PFSK-1 (cell line): ENCODE results near the gene TNFRSF11A.

Experiments
- FOXP2 ChIP-seq: optimal IDR thresholded peaks from 2 replicates; pipeline ENCODE3; 2011; ENCODE audit warnings: borderline replicate concordance, control low read depth, inconsistent platforms; ENCODE audit not compliant: insufficient read depth; ENCODE audit errors: extremely low read length, extremely low read depth
- POLR2AphosphoS5 ChIP-seq: IDR thresholded peaks from 2 replicates; pipeline ENCODE4 v1.6.1; 2012; ENCODE audit warnings: low read depth, mild to moderate bottlenecking, control low read depth, low read length, moderate library complexity
- REST ChIP-seq, 2 experiments: IDR thresholded peaks; 2 replicates each; pipeline versions ENCODE4 v1.6.1 to v1.8.0; 2011 to 2012; ENCODE audit warnings: low read depth in 2 of 2, low read length in 2 of 2, control low read depth in 1 of 2, inconsistent platforms in 1 of 2, mild to moderate bottlenecking in 1 of 2, moderate library complexity in 1 of 2; ENCODE audit not compliant: insufficient read depth in 1 of 2
- SIN3A ChIP-seq: IDR thresholded peaks from 2 replicates; pipeline ENCODE4 v1.6.1; 2012; ENCODE audit warnings: mild to moderate bottlenecking, low read length, moderate library complexity, borderline replicate concordance; ENCODE audit not compliant: insufficient read depth
- TAF1 ChIP-seq: IDR thresholded peaks from 2 replicates; pipeline ENCODE4 v1.6.1; 2012; ENCODE audit warnings: low read length, control low read depth, borderline replicate concordance; ENCODE audit not compliant: insufficient read depth

The TNFRSF11A gene

GRCh38 chr18:62325806-62326645 lies 916 bp downstream of the TNFRSF11A start:
- TF ChIP-seq REST (IDR thresholded peaks at IDR 0.05; ENCODE audit: insufficient read depth in 1 of 2, low read depth in 2 of 2, low read length in 2 of 2) = no peak
- TF ChIP-seq TAF1 = no peak
- TF ChIP-seq SIN3A = no peak
- no peak for TF ChIP-seq FOXP2
- no peak for TF ChIP-seq POLR2AphosphoS5

- TF ChIP-seq FOXP2 (no peak), REST (IDR thresholded peaks at IDR 0.05; ENCODE audit: insufficient read depth in 1 of 2, low read depth in 2 of 2, low read length in 2 of 2) (no peak), POLR2AphosphoS5 (no peak), TAF1 (no peak), SIN3A (no peak)
These were observed 1.7 kb downstream of the TNFRSF11A start for GRCh38 chr18:62326646-62327348.

- TF ChIP-seq POLR2AphosphoS5 (no peak), TAF1 (no peak), FOXP2 (no peak), SIN3A (no peak), REST (IDR thresholded peaks at IDR 0.05; ENCODE audit: insufficient read depth in 1 of 2, low read depth in 2 of 2, low read length in 2 of 2) (no peak)
These were observed 2.9 kb downstream of the TNFRSF11A start for GRCh38 chr18:62327977-62328376.

- TF ChIP-seq SIN3A (no peak), POLR2AphosphoS5 (no peak), FOXP2 (no peak), TAF1 (no peak), REST (IDR thresholded peaks at IDR 0.05; ENCODE audit: insufficient read depth in 1 of 2, low read depth in 2 of 2, low read length in 2 of 2) (no peak)
These were observed 3.7 kb downstream of the TNFRSF11A start for GRCh38 chr18:62328586-62329525.
